ENCODE data around the gene GRM1. TPM values are rescaled to one million over a fixed set of nuclear protein-coding genes. Genes with fewer than 3 reads are reported as not detected.
A peak's percentile ranks its signal among the peaks of the same experiment; 100 is the strongest.

The GRM1 gene
- total and polyA plus RNA-seq, 9 of the 15 experiments (the other 6 are each of a cell fraction or from before 2014, with no cell fraction given) = not detected

DNA sequence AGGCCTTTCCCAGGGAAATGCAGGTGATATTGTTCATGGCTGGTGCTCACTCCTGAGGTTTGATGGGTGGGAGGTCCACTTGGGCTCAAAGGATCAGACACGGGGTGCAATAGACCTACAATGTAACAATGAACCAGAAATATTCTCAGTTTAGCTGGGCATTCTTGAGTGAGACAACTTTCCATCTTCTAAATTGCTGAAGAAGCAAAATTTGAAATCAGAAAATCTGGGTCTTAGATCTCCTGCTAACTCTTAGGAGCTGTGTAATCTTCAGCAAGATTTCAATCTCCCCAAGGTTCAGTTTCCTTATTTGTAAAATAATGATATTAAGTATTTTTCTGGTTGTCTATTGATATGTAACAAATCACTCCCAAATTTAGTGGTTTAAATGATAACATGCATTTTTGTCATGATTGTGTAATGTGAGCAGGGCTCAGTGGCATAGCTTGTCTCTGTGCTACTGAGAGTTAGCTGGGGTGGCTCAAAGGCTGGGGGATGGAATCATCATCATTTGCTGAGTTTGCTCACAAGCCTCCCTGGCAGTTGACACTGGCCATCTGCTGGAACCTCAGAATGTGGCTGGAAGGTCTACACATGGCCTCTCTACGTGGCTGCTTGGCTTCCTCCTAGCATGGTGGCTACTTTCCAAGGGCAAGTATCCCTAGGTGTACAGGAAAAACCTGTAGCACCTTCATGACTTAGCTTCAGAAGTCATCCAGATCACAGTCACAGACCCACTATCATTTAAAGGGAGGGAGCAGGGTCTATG, 98.8 kb downstream of the GRM1 start:
- Histone ChIP-seq H3K27ac (ENCODE audit: extremely low read depth, low read depth, low read length) (no peak overlapping the region), H3K36me3 (ENCODE audit: control insufficient read depth, insufficient read depth, low read length) (no peaks in the 10 kb centered on the region), H3K79me2 (ENCODE audit: control insufficient read depth, insufficient read depth, low read length) (no peaks in the 10 kb centered on the region), H3K4me2 (ENCODE audit: insufficient read depth, low read length) (no peak overlapping the region), H3K4me1 (replicated peaks in 1 of 2; ENCODE audit: control insufficient read depth in 2 of 2, insufficient read depth in 2 of 2, low read length in 2 of 2) (no peaks in the 10 kb centered on the region), H3K9me3 (replicated peaks; ENCODE audit: control insufficient read depth, insufficient read depth, low read depth, low read length) (0 out of 2 replicates have a peak, but pooled peaks cover 2% of the 10 kb centered on the region), H3K9me1 (ENCODE audit: control insufficient read depth, insufficient read depth, low read length) (no peaks in the 10 kb centered on the region), H3K9ac (ENCODE audit: insufficient read depth in 1 of 2, low read depth in 2 of 2, low read length in 2 of 2) (no peak overlapping the region), H2AFZ (ENCODE audit: low read depth, low read length) (no peak overlapping the region), H3K4me3 (no peak overlapping the region), H4K20me1 (replicated peaks; ENCODE audit: control insufficient read depth, insufficient read depth, low read length) (no peaks in the 10 kb centered on the region), H3K27me3 (ENCODE audit: control insufficient read depth in 2 of 2, insufficient read depth in 2 of 2, low read length in 2 of 2) (no peaks in the 10 kb centered on the region)
- ATAC-seq (no peak), FAIRE-seq (no peak), DNase-seq (ENCODE audit: extremely low read depth in 1 of 4, low spot score in 3 of 4) (no peak)
- 0% methylated on average over 2 of the region's 2 CpGs for WGBS (ENCODE audit: insufficient coverage, low coverage, missing lambda C conversion rate)
- in situ Hi-C loops (cut with MboI) (no loop called here), intact Hi-C loops (cut with micrococcal nuclease) (no loop called here)
- TF ChIP-seq, protein P1, sequence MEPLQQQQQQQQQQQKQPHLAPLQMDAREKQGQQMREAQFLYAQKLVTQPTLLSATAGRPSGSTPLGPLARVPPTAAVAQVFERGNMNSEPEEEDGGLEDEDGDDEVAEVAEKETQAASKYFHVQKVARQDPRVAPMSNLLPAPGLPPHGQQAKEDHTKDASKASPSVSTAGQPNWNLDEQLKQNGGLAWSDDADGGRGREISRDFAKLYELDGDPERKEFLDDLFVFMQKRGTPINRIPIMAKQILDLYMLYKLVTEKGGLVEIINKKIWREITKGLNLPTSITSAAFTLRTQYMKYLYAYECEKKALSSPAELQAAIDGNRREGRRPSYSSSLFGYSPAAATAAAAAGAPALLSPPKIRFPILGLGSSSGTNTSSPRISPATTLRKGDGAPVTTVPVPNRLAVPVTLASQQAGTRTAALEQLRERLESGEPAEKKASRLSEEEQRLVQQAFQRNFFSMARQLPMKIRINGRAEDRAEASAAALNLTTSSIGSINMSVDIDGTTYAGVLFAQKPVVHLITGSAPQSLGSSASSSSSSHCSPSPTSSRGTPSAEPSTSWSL (CRISPR knock-in tag; IDR thresholded peaks at IDR 0.05; ENCODE audit: borderline replicate concordance) = no peak
- TF ChIP-seq C11orf30 (IDR thresholded peaks at IDR 0.05; ENCODE audit: low read depth) = peak; percentile 49; the same call in 1 of the 2 replicates
- TF ChIP-seq NBN (IDR thresholded peaks at IDR 0.05; ENCODE audit: low read depth) = no peak
- TF ChIP-seq NCOA2 (IDR thresholded peaks at IDR 0.05; ENCODE audit: partially characterized antibody in 2 of 2) = no peak
- peak; percentile 57 for TF ChIP-seq MAFK (IDR thresholded peaks at IDR 0.05; ENCODE audit: low read length)
- TF ChIP-seq ZNF717 (CRISPR knock-in tag; IDR thresholded peaks at IDR 0.05) = no peak
- TF ChIP-seq MAFG (tag; conservative IDR thresholded peaks at IDR 0.05) = peak; percentile 55
- peak; percentile 66 for TF ChIP-seq MAFF (IDR thresholded peaks at IDR 0.05; ENCODE audit: low read length)
- TF ChIP-seq ZNF316 (IDR thresholded peaks at IDR 0.05) = peak; percentile 71
- TF ChIP-seq MXI1 (IDR thresholded peaks at IDR 0.05; ENCODE audit: low read depth, low read length) = no peak
- ChIA-PET CTCF (ENCODE audit: low intra/inter-chr PET ratio) (no interaction called here), POLR2A (interaction anchor here (0.6 kb wide), 1 partner anchor 199 kb away, joined by 3 read pairs; no protein-coding TSS in a partner anchor)
- BruUV-seq (replicated peaks) = no TSS peak
